NT2/D1 (cell line): ENCODE measurements around the gene LGALS14.

Source experiments
- YY1 ChIP-seq: IDR thresholded peaks from 2 replicates; pipeline ENCODE4 v1.6.1; 2011; ENCODE audit not compliant: insufficient read length, insufficient read depth
- ZNF274 ChIP-seq: IDR thresholded peaks from 2 replicates; pipeline ENCODE4 v1.6.1; 2011; ENCODE audit warnings: mild to moderate bottlenecking, low read depth, low read length

DNA sequence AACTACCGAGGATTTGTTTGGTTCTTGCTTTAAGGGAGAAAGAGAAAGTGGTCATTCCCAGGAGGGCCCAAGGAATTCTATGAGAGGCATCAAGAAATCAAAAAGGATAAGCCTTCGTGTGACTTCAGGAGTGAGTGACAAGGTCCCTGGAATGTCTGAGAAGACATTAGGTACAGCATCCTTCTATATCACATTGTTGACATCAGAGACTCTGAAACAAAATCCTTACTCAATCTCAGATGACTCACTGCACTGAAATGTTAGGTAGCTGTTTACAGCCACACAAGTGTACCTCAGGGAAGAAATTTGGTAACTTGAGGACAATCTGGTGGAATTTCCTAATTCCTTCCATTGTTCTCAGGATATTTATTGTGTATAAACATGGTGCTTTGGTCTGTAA is 7.9 kb upstream of the LGALS14 start:
- TF ChIP-seq YY1 (no peak), ZNF274 (no peak)
